AG09319 (cell line): ENCODE data around the gene FNDC5.

Experiments
- DNase-seq: peaks from one replicate; pipeline ENCODE4 v3.0.0-alpha.2; 2010; ENCODE audit warnings: low read depth; ENCODE audit errors: extremely low read depth
- TF ChIP-seq, protein P1 (sequence below): IDR thresholded peaks from 2 replicates; pipeline ENCODE4 v1.5.1; 2011; ENCODE audit warnings: low read depth, mild to moderate bottlenecking, inconsistent platforms, low read length, moderate library complexity

Gene FNDC5

DNA sequence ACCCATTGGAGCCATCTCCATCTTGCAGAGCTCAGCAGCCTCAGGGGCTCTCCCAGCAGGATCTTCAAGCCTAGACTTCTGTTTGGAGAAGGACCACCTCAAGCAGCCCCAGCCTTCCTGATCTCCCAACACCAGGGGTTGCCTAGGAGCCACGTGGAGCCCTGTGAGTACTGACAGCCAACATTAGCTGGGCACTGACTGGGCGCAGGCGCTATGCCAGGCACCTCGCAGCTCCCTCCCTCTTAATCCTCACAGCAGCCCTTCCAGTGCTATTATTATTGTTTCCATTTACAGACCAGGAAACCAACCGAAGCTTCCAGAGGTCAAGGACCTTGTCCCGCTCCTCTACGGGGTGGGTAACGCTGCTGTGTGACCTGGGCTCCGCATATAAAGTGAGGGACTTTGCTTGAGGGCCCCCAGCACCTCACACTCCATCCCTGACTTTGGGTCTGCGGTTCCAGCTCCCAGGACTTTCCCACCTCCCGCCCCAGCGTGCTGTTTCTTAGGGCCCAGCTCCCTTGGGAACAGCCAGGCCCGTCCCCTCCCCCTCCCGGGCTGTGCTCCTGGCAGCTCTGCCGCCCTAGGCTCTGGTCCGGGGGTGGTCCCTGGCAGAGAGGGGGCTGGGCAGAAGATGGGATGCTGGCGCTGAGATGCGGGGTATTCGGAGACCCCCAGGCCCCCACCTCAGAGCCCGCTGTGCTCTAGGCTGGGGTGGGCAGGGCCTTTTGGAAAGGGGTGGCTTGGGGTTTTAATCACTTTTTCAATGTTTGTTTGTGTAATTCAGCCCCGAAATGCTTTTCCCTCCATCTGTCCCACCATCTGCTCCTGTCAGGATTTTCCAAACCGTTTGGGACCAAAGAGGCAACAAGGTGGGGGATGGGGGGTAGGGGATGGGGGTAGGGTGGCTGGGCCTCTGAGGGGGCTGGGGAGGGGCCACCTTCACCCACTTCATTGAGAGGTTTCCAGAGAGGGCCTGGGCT is 11.4 kb upstream of the FNDC5 start:
- no peak for DNase-seq
- TF ChIP-seq, protein P1, sequence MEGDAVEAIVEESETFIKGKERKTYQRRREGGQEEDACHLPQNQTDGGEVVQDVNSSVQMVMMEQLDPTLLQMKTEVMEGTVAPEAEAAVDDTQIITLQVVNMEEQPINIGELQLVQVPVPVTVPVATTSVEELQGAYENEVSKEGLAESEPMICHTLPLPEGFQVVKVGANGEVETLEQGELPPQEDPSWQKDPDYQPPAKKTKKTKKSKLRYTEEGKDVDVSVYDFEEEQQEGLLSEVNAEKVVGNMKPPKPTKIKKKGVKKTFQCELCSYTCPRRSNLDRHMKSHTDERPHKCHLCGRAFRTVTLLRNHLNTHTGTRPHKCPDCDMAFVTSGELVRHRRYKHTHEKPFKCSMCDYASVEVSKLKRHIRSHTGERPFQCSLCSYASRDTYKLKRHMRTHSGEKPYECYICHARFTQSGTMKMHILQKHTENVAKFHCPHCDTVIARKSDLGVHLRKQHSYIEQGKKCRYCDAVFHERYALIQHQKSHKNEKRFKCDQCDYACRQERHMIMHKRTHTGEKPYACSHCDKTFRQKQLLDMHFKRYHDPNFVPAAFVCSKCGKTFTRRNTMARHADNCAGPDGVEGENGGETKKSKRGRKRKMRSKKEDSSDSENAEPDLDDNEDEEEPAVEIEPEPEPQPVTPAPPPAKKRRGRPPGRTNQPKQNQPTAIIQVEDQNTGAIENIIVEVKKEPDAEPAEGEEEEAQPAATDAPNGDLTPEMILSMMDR = no peak

DNA sequence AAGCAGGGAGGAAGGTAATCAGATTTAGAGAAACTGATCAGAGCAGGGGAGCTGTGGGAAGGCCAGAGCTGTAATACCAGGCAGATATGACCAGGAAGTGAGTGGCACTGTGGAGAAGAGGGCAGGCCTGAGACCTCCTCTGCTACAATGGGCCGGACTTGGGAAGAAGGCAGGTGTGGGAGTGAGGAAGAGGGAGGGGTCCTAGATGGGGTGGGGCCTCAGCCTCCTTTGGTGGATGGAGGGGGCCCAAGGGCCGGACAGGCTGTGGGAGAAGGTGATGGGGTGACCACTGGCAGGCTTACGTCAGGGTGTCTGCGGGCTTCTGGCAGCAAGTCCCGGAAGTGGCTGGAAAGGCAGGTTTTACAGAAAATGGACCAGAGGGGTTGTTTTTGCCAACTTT is 10.6 kb upstream of the FNDC5 start:
- TF ChIP-seq, protein P1 = no peak
- no peak for DNase-seq

DNA sequence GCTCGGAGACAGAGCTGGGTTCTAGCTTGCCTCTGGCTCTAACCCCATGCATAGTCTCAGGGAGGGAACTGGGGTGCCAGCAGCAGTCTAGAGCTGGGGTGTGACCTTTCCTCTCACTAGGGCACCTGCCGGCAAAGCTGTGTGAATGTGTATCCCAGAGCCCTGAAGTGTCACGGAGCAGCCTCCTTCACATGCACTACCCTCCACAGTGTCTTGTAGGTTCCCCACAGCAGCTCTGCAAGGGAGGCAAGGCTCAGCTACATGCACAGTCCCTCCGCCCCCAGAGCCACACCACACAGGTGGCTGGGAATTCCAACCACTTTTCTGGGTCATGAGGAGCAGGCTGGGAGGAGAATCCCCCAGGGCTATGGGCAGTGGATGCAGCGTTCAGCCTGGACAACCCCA is 7.9 kb upstream of the FNDC5 start:
- DNase-seq = no peak
- TF ChIP-seq, protein P1 = no peak

DNA sequence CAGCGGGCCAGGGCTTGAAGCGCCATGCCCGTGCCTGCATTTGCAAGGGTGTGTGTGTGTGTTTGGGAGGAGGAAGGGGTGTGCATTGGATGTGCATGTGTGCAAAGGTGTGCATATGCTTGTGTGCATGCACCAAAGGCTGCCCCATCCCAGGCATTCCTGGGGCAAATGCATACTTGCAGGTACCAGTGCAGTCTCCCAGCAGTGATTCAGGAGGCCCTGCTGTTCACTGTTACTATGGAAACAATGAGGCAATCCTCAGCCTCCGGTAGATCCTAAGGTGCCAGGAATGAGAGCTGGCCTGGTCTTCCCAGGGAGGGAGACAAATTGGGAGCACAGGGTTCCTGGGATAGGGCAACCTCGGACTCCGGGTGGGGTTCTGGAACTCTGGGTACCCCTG is 7.5 kb upstream of the FNDC5 start:
- no peak for DNase-seq
- TF ChIP-seq, protein P1 = no peak

DNA sequence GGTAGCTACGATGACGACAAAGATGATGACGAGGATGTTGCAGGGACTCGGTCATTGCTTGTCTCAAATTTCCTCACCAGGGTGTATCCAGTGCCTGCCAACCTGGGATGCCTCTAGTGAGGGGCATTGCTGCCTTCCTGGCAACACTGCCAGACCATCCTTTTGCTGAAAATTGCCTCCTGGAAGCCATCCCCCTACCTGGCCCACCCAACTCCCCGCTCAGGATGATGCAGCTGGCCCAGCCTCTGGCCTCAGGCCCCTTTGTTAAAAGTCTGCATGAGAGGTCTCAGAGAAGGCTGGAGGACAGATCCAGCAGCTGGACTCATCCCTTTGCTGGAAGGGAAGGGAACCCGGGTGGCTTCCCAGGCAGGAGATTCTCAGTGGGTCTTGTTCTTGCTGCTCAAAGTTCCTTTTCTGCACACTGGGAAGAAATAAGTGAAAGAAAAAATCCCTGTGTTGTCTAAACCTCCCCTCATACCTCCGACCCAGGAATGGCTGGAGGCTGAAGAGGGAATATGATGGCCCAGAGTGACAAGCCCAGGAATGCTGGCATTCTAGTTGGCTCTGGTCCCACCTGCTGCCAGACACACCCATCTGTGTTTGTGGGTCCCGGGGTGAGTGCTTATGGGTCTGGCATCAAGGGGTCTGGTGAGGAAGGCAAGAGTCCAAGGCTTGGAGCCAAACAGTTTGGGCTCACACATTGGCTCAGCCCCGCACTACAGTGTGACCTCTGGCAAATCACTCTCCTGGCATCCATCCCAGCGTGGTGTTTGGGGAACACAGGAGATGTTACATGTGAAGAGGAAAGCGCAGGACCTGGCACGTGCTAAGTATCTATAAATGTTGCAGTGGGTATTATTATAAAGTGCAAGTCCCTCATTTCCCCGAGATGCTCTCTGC is 6.7 kb upstream of the FNDC5 start:
- TF ChIP-seq, protein P1 = no peak
- DNase-seq = no peak

DNA sequence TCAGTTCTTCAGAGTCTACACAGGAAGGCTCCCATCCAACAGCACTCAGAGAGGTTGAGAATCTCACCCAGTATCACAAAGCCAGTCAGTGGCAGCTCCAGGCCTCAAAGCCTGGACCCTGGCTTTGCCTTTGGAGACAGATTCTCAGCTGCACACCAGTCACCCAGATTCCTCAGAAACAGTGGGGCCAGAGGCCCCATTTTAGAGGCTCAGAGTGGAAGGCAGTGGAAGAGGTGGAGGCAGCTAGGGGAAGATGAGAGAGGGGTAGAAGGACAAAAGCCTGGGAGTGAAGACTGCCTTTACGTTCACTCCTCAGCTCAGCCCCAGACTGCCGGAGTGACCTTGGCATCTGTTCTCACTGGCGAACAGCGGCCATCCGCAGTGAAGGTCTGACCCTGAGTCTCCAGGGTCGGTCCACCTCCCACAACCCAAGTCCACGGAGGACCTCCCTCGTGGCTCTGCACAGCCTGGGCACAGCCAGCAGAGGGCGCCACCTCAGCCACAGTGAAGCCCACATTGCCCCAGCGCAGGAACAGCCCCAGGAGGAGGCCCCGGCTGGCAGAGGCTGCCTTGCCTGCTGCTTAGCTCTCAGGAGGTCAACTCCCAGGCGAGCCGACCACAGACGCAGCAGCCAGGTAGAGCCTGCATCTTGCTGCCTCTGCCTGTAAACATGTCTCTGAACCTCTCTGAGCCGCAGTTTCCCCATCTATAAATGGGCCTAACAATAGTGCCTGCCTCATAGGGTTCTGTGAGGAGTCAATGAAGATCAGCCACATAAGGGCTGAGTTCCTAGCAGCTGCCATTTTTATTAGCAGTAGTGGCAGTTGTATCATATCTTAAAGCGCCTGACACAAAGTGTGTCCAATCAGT is 5.9 kb upstream of the FNDC5 start:
- TF ChIP-seq, protein P1 = peak; percentile 88
- DNase-seq = no peak
